DND-41 (cell line): ENCODE measurements around the gene DUSP7.

Experiments
- ATAC-seq: fragments of 200-7000 bp; cut with Tn5 transposase; 3 replicates; pipeline ENCODE4 v1.9.1; 2021; ENCODE audit warnings: low read depth; ENCODE audit not compliant: insufficient read depth
- DNase-seq: peaks from one replicate; pipeline ENCODE4 v3.0.0-alpha.2; 2020
- H2AFZ ChIP-seq: 2 replicates; pipeline ENCODE4 v1.6.0; 2012; ENCODE audit warnings: low read depth, low read length
- H3K27ac ChIP-seq: 2 replicates; pipeline ENCODE4 v1.5.1; 2012; ENCODE audit warnings: low read length, inconsistent platforms
- H3K27me3 ChIP-seq: fragments of 200-600 bp; sonication (generic); 2 replicates; pipeline ENCODE4 v1.6.0; 2012; ENCODE audit warnings: low read length, mild to moderate bottlenecking, inconsistent platforms; ENCODE audit not compliant: insufficient read depth, poor library complexity
- H3K36me3 ChIP-seq: 2 replicates; pipeline ENCODE4 v1.5.1; 2012; ENCODE audit warnings: low read length, inconsistent platforms; ENCODE audit not compliant: insufficient read depth
- H3K4me1 ChIP-seq: 2 replicates; pipeline ENCODE4 v1.5.1; 2012; ENCODE audit warnings: mild to moderate bottlenecking, low read length; ENCODE audit not compliant: insufficient read depth
- H3K4me2 ChIP-seq: 2 replicates; pipeline ENCODE4 v1.6.0; 2012; ENCODE audit warnings: mild to moderate bottlenecking, moderate library complexity, low read length, inconsistent platforms; ENCODE audit not compliant: insufficient read depth
- H3K4me3 ChIP-seq, 2 experiments: fragments of 200-600 bp in 1 of 2; shearing (Covaris generic) in 1 of 2; 2 replicates each; pipeline ENCODE4 v1.5.1; 2012 to 2016; ENCODE audit warnings: inconsistent platforms in 2 of 2, low read length in 2 of 2, mild to moderate bottlenecking in 2 of 2, low read depth in 1 of 2, moderate library complexity in 1 of 2
- H3K79me2 ChIP-seq: 2 replicates; pipeline ENCODE4 v1.6.0; 2012; ENCODE audit warnings: low read length, inconsistent platforms; ENCODE audit not compliant: insufficient read depth
- H3K9ac ChIP-seq: 2 replicates; pipeline ENCODE4 v1.6.0; 2012; ENCODE audit warnings: low read depth, mild to moderate bottlenecking, inconsistent platforms, low read length, moderate library complexity
- H3K9me3 ChIP-seq: 2 replicates; pipeline ENCODE4 v1.5.1; 2012; ENCODE audit warnings: low read length, moderate library complexity, mild to moderate bottlenecking, inconsistent platforms; ENCODE audit not compliant: insufficient read depth, severe bottlenecking
- H4K20me1 ChIP-seq: 2 replicates; pipeline ENCODE4 v1.6.0; 2012; ENCODE audit warnings: low read length; ENCODE audit not compliant: insufficient read depth
- EZH2 ChIP-seq: IDR thresholded peaks from 3 replicates; pipeline ENCODE4 v1.6.1; 2012; ENCODE audit warnings: borderline replicate concordance, low read depth, mild to moderate bottlenecking, moderate library complexity, low read length, inconsistent platforms; ENCODE audit not compliant: severe bottlenecking
- TF ChIP-seq, protein P1 (sequence below): IDR thresholded peaks from 2 replicates; pipeline ENCODE4 v1.5.1; 2012; ENCODE audit warnings: borderline replicate concordance, low read length, moderate library complexity, mild to moderate bottlenecking; ENCODE audit not compliant: poor library complexity, severe bottlenecking; ENCODE audit errors: extremely low read depth

Gene DUSP7

DNA sequence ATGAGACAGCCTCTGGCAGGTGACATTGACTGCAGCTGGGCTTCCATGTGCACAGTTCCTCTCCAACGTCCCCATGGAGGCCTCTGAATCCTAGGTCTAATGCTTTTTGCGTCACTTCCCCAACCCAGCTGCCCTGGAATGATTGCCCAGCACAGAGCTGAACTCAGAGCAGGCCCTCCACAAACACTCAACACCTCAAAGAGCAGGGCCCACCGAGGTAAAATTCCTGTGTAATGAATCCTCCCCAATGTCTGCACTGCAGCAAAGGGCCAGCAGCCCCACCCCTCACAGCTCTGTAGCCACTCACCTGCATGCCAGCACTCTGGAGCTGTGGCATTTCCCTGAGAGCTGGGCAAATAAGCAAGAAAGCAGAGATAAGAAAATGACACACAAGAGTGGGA lies 42.6 kb upstream of the DUSP7 start:
- H3K27ac ChIP-seq: no peak overlapping the region
- no peaks in the 10 kb centered on the region for H3K79me2 ChIP-seq
- no peak for ATAC-seq
- H3K4me3 ChIP-seq: no peak overlapping the region
- no peaks in the 10 kb centered on the region for H3K27me3 ChIP-seq
- no peak for DNase-seq
- TF ChIP-seq, protein P1, sequence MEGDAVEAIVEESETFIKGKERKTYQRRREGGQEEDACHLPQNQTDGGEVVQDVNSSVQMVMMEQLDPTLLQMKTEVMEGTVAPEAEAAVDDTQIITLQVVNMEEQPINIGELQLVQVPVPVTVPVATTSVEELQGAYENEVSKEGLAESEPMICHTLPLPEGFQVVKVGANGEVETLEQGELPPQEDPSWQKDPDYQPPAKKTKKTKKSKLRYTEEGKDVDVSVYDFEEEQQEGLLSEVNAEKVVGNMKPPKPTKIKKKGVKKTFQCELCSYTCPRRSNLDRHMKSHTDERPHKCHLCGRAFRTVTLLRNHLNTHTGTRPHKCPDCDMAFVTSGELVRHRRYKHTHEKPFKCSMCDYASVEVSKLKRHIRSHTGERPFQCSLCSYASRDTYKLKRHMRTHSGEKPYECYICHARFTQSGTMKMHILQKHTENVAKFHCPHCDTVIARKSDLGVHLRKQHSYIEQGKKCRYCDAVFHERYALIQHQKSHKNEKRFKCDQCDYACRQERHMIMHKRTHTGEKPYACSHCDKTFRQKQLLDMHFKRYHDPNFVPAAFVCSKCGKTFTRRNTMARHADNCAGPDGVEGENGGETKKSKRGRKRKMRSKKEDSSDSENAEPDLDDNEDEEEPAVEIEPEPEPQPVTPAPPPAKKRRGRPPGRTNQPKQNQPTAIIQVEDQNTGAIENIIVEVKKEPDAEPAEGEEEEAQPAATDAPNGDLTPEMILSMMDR: no peak
- no peak for TF ChIP-seq EZH2
- H3K4me2 ChIP-seq: no peak overlapping the region
- no peak overlapping the region for H2AFZ ChIP-seq
- H3K9me3 ChIP-seq: peaks cover 4% of the 10 kb centered on the region
- H3K4me1 ChIP-seq: no peaks in the 10 kb centered on the region
- H3K36me3 ChIP-seq: peaks cover 83% of the 10 kb centered on the region
- no peaks in the 10 kb centered on the region; the same call in 1 of the 2 replicates for H4K20me1 ChIP-seq
- H3K9ac ChIP-seq: no peak overlapping the region

DNA sequence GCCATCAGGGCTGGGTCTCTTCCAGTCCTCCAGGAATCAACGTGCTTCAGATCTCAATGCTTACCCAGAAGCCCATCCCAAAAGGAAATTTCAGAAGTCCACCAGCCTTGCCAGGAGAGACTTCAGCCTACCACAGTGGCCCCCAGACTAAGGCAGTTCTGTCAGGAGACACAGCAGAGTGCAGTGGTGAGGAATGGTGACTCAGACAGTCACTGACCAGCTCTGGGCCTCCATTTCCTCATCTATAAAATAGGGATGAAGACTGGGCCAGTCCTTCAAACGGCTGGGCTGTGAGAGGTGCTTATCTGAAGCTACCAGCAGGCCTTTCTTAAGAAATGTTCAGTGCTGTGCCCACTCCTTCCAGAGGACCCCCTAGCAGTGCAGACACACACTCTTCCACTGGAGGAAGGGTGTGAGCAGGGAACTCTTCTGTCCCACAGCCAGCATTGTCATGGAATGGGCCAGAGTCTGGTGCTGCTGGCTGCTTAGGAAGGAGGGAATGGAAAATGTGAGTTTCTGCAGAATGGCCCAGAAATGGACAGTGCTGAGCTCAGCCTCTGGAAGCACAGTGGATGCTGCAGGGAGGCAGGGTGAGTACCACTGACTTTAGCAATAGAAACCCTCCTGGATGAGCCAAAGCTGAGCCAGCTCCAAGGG lies 41.6 kb upstream of the DUSP7 start:
- H3K4me1 ChIP-seq: no peaks in the 10 kb centered on the region
- H3K79me2 ChIP-seq: no peaks in the 10 kb centered on the region
- H4K20me1 ChIP-seq: no peaks in the 10 kb centered on the region; the same call in 1 of the 2 replicates
- no peak for DNase-seq
- H3K9me3 ChIP-seq: peaks cover 4% of the 10 kb centered on the region
- no peaks in the 10 kb centered on the region for H3K27me3 ChIP-seq
- H3K27ac ChIP-seq: no peak overlapping the region
- H3K4me2 ChIP-seq: no peak overlapping the region
- TF ChIP-seq, protein P1: no peak
- TF ChIP-seq EZH2: no peak
- no peak overlapping the region for H3K9ac ChIP-seq
- ATAC-seq: no peak
- no peak overlapping the region for H3K4me3 ChIP-seq
- H3K36me3 ChIP-seq: peaks cover 84% of the 10 kb centered on the region
- H2AFZ ChIP-seq: no peak overlapping the region

DNA sequence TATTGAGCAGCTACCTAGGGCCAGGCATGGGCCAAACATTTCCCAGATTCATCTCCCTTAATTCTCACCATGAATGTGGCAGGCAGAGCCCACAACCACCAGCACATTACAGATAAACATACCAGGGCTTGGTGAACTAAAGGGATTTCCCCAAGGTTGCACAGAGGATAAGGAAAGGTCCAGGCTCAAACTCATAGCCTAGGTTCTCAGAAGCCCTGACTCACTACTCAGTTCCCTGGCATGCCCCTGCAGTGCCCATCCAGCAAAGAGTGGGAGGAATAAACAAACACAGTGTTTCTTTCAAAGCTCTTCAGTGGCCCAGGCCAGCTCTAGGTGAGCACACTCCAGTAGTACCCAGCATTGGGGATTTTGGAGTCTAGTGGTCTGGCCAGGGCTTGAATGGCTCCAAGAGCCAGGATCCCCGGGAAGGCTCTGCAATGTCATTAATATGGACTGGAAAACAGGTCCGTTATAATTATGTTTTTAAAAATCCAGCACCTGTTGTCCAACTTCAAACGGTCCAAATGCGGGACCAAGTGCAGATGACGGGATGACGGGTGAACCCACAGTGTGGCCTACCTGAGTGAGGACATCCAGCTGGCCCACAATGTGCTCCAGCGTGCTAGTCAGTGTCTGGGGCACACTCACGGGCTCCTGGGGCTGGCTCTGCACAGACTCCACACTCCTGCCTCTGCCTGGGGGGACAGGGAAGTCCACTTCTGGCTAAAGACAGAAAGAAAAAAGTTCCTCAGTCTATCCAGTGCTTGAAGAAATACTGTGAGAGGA lies 39.8 kb upstream of the DUSP7 start:
- no peak for ATAC-seq
- TF ChIP-seq, protein P1: no peak
- TF ChIP-seq EZH2: no peak
- H3K4me2 ChIP-seq: no peak overlapping the region
- no peak overlapping the region for H3K4me3 ChIP-seq
- no peak overlapping the region for H3K9ac ChIP-seq
- no peak overlapping the region for H2AFZ ChIP-seq
- DNase-seq: no peak
- H4K20me1 ChIP-seq: no peaks in the 10 kb centered on the region; the same call in 1 of the 2 replicates
- no peak overlapping the region for H3K27ac ChIP-seq
- no peaks in the 10 kb centered on the region for H3K79me2 ChIP-seq
- no peaks in the 10 kb centered on the region for H3K4me1 ChIP-seq
- H3K27me3 ChIP-seq: no peaks in the 10 kb centered on the region
- H3K9me3 ChIP-seq: no peaks in the 10 kb centered on the region
- H3K36me3 ChIP-seq: peaks cover 86% of the 10 kb centered on the region
